Skeletal muscle tissue (tissue), 4 donors: ENCODE results near the gene DPP10. TPM values are rescaled to one million over a fixed set of nuclear protein-coding genes. Genes with fewer than 3 reads are reported as not detected.

Experiments used
- H3K27ac ChIP-seq: one replicate; pipeline ENCODE4 v1.7.0; 2013; ENCODE audit warnings: mild to moderate bottlenecking, low read depth, low read length, inconsistent platforms
- H3K27me3 ChIP-seq, 3 donors: one replicate each; pipeline ENCODE4 v1.7.0; 2013; ENCODE audit warnings: low read length in 3 of 3; ENCODE audit not compliant: control insufficient read depth in 3 of 3, insufficient read depth in 3 of 3
- H3K36me3 ChIP-seq, 3 donors: one replicate each; pipeline ENCODE4 v1.7.0; 2013; ENCODE audit warnings: low read length in 3 of 3; ENCODE audit not compliant: control insufficient read depth in 3 of 3, insufficient read depth in 3 of 3
- H3K4me1 ChIP-seq, 3 donors: one replicate each; pipeline ENCODE4 v1.7.0; 2013; ENCODE audit warnings: low read length in 3 of 3, mild to moderate bottlenecking in 3 of 3; ENCODE audit not compliant: control insufficient read depth in 3 of 3, insufficient read depth in 3 of 3
- H3K4me3 ChIP-seq, 3 donors: one replicate each; pipeline ENCODE4 v1.7.0; 2013; ENCODE audit warnings: low read length in 3 of 3
- H3K9ac ChIP-seq, 3 donors: one replicate each; pipeline ENCODE4 v1.7.0; 2013; ENCODE audit warnings: low read length in 3 of 3, mild to moderate bottlenecking in 3 of 3, moderate library complexity in 2 of 3, low read depth in 1 of 3
- H3K9me3 ChIP-seq, 3 donors: one replicate each; pipeline ENCODE4 v1.7.0; 2013; ENCODE audit warnings: low read length in 3 of 3; ENCODE audit not compliant: control insufficient read depth in 3 of 3
- total RNA-seq: library from RNA; depleted of rRNA; stranded (reverse); fragments of >200 nt; gene quantifications from one replicate; pipeline ENCODE4 v1.2.3, GENCODE V29; 2014
- donor health status: Osteomylitis.

Gene DPP10
- total RNA-seq, 1 donor from 2014 or later = 1.0 TPM

DNA sequence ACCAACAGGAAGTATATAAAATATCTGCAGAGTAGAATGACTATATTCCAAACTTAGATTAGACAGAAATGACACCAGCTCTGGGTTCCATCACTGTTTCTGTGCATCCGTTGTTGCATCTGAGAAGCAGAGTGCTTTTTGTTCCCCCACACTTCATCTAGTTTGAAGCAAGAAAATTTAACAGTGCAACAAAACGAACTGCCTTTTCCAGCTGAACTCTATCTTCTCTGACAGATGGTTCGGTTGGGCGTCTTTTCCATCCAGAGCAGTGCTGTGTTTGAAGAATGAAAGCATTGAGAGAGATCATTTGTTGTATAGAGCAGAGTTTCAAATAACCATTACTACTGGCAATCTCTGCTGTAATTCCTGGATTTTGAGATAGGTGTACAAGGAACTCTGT, 757.5 kb downstream of the DPP10 start:
- no peaks in the 10 kb centered on the region for H3K9me3 ChIP-seq
- H3K9ac ChIP-seq = no peak overlapping the region
- no peaks in the 10 kb centered on the region for H3K36me3 ChIP-seq
- H3K4me1 ChIP-seq = no peaks in the 10 kb centered on the region
- no peak overlapping the region for H3K27ac ChIP-seq
- H3K27me3 ChIP-seq = no peaks in the 10 kb centered on the region
- H3K4me3 ChIP-seq = no peak overlapping the region

DNA sequence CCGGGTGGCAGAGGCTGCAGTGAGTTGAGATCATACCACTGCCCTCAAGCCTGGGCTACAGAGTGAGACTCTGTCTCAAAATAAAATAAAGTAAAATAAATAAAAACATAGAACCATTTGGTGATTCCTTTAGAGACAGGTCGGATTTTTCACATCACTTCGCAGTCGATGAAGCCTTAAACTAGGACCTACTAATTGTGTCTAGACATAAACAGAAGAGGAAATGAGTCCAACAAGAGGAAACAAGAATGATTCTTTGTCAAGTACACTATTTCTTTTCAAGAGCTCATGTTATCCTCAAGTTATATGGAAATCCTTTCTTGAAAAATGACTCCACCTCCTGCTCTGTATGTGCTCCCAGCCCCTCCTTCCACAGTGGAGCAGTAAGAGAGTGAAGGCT, 758.9 kb downstream of the DPP10 start:
- H3K27ac ChIP-seq = no peak overlapping the region

DNA sequence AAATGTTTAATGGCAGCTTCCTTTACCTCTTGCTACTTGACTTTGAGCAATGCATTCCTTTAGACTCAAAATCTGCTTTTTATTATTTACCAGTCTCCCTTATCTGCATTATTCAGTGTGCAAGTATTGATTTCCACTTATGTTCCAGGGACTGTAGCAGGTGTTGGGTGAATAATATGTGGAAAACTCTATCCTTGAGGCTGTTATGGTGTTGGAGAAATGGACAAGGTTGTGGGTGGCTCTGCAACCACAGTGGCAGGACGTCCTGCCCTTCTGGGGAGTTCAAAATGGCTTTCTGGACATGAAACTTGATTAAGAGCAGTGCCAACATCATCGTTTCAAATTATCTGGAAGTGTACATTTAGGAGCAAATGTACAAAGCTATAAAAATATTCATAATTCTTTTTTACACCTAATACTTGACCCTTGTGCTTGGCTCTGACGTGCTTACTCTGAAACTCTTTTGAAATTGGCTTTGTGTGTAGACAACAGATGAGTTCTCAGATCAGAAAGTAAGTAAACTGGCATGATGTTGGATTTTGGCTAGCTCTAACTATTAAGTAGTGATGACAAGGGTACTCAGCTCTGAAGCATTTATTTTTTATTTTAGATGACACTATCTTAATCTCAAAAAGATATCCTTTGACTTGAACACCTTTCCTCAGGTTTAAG, 766.2 kb downstream of the DPP10 start:
- no peaks in the 10 kb centered on the region for H3K36me3 ChIP-seq
- no peak overlapping the region for H3K27ac ChIP-seq
- H3K4me3 ChIP-seq = no peak overlapping the region
- no peaks in the 10 kb centered on the region for H3K9me3 ChIP-seq
- no peak overlapping the region for H3K9ac ChIP-seq
- no peaks in the 10 kb centered on the region for H3K4me1 ChIP-seq
- no peaks in the 10 kb centered on the region for H3K27me3 ChIP-seq

More for the DNA sequence above, 758.9 kb downstream of the DPP10 start:
- Histone ChIP-seq H3K9me3 (no peaks in the 10 kb centered on the region), H3K36me3 (no peaks in the 10 kb centered on the region), H3K9ac (no peak overlapping the region), H3K27me3 (no peaks in the 10 kb centered on the region), H3K4me1 (no peaks in the 10 kb centered on the region), H3K4me3 (no peak overlapping the region)

DNA sequence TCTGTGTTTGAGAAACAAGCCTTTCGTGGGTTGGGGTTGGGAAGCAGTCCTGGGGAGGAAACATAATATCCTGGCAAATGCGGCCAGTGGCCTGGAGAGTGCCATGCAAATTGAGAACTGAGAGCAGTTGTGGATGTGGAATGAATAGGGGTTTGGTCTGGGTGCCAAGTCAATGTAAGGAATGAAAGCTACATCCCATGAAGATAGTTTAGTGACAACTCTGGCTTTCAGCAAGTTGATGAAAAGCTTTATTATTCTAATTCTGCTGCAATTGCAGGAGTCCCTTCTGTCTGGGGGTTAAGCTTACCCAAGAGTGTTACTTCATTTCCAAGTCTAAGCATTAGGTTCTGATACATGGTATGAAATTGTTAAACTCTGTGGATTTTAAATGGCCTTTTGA, 771.6 kb downstream of the DPP10 start:
- H3K36me3 ChIP-seq = no peaks in the 10 kb centered on the region
- H3K4me3 ChIP-seq = no peak overlapping the region
- H3K4me1 ChIP-seq = no peaks in the 10 kb centered on the region
- no peaks in the 10 kb centered on the region for H3K9me3 ChIP-seq
- no peak overlapping the region for H3K9ac ChIP-seq
- H3K27me3 ChIP-seq = no peaks in the 10 kb centered on the region
- H3K27ac ChIP-seq = no peak overlapping the region

DNA sequence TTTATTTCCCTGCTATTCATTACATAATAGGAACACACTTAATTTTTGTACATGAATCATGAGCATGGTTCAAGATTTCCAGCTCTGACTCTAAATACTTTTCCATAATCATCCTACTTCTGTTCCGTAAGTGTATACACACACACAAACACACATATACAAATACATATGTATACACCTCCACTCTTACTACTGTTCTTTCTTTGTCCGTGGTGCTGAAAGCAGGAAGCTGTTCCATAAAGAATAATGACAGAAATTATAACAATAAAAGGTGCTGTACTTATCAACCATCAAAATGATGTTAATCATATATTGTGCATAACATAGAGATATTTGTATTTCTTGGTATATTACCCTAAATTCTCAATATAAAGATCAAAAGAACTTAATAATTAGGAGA, 776.9 kb downstream of the DPP10 start:
- Histone ChIP-seq H3K9ac (no peak overlapping the region), H3K4me3 (no peak overlapping the region), H3K27me3 (no peaks in the 10 kb centered on the region), H3K36me3 (no peaks in the 10 kb centered on the region), H3K9me3 (peaks cover 0 to 2% (median 0%) of the 10 kb centered on the region in 3 donors), H3K27ac (no peak overlapping the region), H3K4me1 (no peaks in the 10 kb centered on the region)

DNA sequence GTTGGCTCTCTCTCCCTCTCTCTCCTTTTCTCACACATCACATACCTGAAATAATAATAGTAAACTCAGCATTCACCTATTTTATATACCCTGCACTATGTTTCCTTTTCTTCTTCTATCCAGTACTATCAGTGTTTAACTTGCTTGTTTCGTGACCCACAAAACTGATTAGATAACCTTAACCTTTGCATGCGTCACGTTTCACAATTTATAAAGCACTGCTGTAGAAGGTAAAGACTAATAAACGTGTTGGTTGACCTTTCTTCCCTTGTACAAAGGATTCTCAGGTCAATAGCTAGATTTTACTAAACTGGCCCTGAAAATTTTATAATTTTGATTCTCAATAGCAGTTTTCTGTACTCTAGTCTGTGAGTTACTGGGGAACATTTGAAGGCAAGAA, 791.7 kb downstream of the DPP10 start:
- H3K4me1 ChIP-seq = no peaks in the 10 kb centered on the region
- H3K27me3 ChIP-seq = no peaks in the 10 kb centered on the region
- no peaks in the 10 kb centered on the region for H3K36me3 ChIP-seq
- H3K27ac ChIP-seq = no peak overlapping the region
- no peak overlapping the region for H3K4me3 ChIP-seq
- H3K9ac ChIP-seq = no peak overlapping the region
- no peaks in the 10 kb centered on the region for H3K9me3 ChIP-seq

DNA sequence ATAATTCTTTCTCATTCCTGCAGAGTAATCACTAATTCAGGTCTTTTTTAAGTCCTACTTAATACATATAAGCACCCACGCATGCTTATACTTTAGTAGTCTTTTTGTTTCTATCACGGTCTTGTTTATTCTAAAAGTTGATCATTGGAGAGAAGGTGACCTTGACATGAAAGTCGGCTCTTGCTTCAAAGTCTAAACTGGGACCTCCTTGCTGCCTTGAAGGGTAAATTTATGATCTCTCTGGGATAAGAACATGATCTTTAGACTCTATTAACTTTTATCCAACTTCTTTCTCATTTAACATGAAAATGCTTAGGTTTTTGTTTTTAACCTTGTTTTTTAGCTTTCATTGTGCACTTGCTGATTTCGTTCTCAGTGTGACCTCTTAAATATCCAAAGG, 792.3 kb downstream of the DPP10 start:
- Histone ChIP-seq H3K27me3 (no peaks in the 10 kb centered on the region), H3K4me3 (no peak overlapping the region), H3K27ac (no peak overlapping the region), H3K9me3 (no peaks in the 10 kb centered on the region), H3K36me3 (no peaks in the 10 kb centered on the region), H3K4me1 (no peaks in the 10 kb centered on the region), H3K9ac (no peak overlapping the region)

DNA sequence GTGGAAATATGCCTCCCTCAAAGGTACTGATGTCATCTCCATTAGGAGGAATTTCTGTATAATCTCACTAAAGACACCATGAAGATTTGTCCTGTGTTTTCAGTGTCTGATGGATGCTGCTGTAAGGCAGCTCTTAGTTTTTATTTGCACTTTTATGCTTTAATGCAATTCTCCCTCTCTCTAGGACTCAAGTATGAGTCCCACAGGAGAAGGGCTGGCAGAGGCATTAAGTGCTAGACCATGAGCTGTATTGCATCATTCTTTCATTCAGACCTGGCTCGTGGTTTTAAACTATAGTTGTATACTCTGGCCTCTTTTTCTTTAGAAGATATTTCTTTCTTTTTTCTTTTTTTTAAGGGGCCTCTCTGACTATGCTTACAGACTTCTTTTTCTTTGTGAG, 805.6 kb downstream of the DPP10 start:
- Histone ChIP-seq H3K36me3 (no peaks in the 10 kb centered on the region), H3K27ac (no peak overlapping the region), H3K27me3 (no peaks in the 10 kb centered on the region), H3K9ac (no peak overlapping the region), H3K4me3 (no peak overlapping the region), H3K9me3 (no peaks in the 10 kb centered on the region), H3K4me1 (no peaks in the 10 kb centered on the region)

DNA sequence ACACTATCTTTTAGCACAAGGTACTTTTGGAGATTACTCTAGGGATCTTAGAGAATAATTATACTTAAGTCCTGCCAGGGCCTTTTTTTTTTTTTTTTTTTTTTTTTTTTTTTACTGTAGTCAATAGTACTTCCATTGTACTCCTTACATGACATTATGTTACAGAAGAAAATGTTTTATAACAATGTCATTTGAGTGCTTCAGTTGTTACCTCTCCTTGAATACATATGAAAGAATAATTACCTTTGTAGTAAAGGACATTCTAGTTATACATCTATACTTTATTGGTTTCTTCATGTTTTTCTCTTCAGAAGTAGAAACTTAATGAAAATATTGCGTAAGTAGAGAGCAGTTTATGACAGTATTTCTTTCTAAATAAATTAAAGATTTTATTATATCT, 834.9 kb downstream of the DPP10 start:
- H3K4me3 ChIP-seq = no peak overlapping the region
- H3K36me3 ChIP-seq = no peaks in the 10 kb centered on the region
- no peak overlapping the region for H3K9ac ChIP-seq
- H3K27me3 ChIP-seq = no peaks in the 10 kb centered on the region
- H3K9me3 ChIP-seq = no peaks in the 10 kb centered on the region
- no peak overlapping the region for H3K27ac ChIP-seq
- H3K4me1 ChIP-seq = no peaks in the 10 kb centered on the region

DNA sequence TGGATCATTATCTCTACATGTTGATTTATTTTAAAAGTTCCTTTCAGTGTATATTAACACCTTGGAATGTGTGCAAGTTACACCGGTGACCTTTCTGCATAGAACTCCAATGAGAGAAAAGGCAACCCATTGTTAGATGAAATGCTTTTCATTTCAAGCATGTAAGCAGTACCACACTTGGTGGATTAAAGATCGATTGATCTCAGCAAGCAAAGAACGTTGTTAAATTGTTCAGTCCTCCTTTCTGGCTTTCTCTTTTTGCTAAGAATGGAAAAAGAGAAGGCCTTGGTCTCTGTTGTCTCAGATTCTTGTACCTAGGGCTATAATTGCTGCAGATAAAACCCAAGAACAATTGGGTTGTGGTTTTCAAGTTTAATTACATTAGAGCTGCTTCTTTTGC, 843.0 kb downstream of the DPP10 start:
- Histone ChIP-seq H3K4me3 (no peak overlapping the region), H3K9ac (no peak overlapping the region), H3K27ac (no peak overlapping the region), H3K27me3 (no peaks in the 10 kb centered on the region), H3K9me3 (no peaks in the 10 kb centered on the region), H3K4me1 (no peaks in the 10 kb centered on the region), H3K36me3 (no peaks in the 10 kb centered on the region)
